Body of pancreas (tissue), 4 donors: ENCODE results near the gene SLC29A2.

Experiments
- CTCF ChIP-seq, 7 experiments: fragments of 450-650 bp in 4 of 7; fragments of 200-600 bp in 3 of 7; sonication (generic) in 3 of 7; IDR thresholded peaks; one replicate each; pipeline ENCODE4 v1.5.1; 2016 to 2019; ENCODE audit warnings: antibody characterized with exemption in 7 of 7
- POLR2A ChIP-seq, 3 donors: fragments of 450-650 bp; IDR thresholded peaks; one replicate each; pipeline ENCODE4 v1.6.1; 2016; ENCODE audit warnings: antibody characterized with exemption in 3 of 3, mild to moderate bottlenecking in 2 of 3

- TF ChIP-seq POLR2A (IDR thresholded peaks at IDR 0.05) (no peak), CTCF (IDR thresholded peaks at IDR 0.05) (no peak)
Measured at GRCh38 chr11:66366844-66367477, 4.6 kb downstream of the SLC29A2 start.
